Brain microvascular endothelial cell (primary cell): ENCODE measurements around the gene CACNA2D2.
A peak's percentile ranks its signal among the peaks of the same experiment; 100 is the strongest.

Experiments
- DNase-seq: peaks from one replicate; pipeline ENCODE4 v3.0.0-alpha.2; 2020
- H3K27ac ChIP-seq: fragments of 250-450 bp; sonication (Bioruptor Pico); 2 replicates; pipeline ENCODE4 v1.5.1; 2020; ENCODE audit warnings: mild to moderate bottlenecking, moderate library complexity
- H3K27me3 ChIP-seq: fragments of 250-450 bp; sonication (Bioruptor Pico); replicated peaks from 2 replicates; pipeline ENCODE4 v1.5.1; 2020; ENCODE audit warnings: mild to moderate bottlenecking
- H3K36me3 ChIP-seq: fragments of 250-450 bp; sonication (Bioruptor Pico); replicated peaks from 2 replicates; pipeline ENCODE4 v1.5.1; 2020; ENCODE audit warnings: mild to moderate bottlenecking
- H3K4me3 ChIP-seq: 2 replicates; pipeline ENCODE4 v1.5.1; 2011; ENCODE audit warnings: low read depth, mild to moderate bottlenecking, control low read depth, low read length, moderate library complexity
- in situ Hi-C: cut with HindIII; loops from 2 replicates; pipeline ENCODE4 v1.10.0; 2017; ENCODE audit warnings: low sequenced_read_pairs, low pct_ligation_motif_present
- TF ChIP-seq, protein P1 (sequence below): IDR thresholded peaks from 2 replicates; pipeline ENCODE4 v1.5.1; 2011; ENCODE audit warnings: low read depth, mild to moderate bottlenecking, moderate library complexity, low read length, control low read depth, inconsistent platforms; ENCODE audit errors: missing control alignments

The CACNA2D2 gene

GRCh38 chr3:50323092-50323600 lies 180.3 kb downstream of the CACNA2D2 start:
- DNase-seq, result no peak
- no peaks in the 10 kb centered on the region for H3K27me3 ChIP-seq
- peaks cover 10% of the 10 kb centered on the region for H3K36me3 ChIP-seq
- H3K27ac ChIP-seq, result no peak overlapping the region
- in situ Hi-C loops, result no loop called here
- no peak overlapping the region for H3K4me3 ChIP-seq
- TF ChIP-seq, protein P1, sequence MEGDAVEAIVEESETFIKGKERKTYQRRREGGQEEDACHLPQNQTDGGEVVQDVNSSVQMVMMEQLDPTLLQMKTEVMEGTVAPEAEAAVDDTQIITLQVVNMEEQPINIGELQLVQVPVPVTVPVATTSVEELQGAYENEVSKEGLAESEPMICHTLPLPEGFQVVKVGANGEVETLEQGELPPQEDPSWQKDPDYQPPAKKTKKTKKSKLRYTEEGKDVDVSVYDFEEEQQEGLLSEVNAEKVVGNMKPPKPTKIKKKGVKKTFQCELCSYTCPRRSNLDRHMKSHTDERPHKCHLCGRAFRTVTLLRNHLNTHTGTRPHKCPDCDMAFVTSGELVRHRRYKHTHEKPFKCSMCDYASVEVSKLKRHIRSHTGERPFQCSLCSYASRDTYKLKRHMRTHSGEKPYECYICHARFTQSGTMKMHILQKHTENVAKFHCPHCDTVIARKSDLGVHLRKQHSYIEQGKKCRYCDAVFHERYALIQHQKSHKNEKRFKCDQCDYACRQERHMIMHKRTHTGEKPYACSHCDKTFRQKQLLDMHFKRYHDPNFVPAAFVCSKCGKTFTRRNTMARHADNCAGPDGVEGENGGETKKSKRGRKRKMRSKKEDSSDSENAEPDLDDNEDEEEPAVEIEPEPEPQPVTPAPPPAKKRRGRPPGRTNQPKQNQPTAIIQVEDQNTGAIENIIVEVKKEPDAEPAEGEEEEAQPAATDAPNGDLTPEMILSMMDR, result no peak

DNA sequence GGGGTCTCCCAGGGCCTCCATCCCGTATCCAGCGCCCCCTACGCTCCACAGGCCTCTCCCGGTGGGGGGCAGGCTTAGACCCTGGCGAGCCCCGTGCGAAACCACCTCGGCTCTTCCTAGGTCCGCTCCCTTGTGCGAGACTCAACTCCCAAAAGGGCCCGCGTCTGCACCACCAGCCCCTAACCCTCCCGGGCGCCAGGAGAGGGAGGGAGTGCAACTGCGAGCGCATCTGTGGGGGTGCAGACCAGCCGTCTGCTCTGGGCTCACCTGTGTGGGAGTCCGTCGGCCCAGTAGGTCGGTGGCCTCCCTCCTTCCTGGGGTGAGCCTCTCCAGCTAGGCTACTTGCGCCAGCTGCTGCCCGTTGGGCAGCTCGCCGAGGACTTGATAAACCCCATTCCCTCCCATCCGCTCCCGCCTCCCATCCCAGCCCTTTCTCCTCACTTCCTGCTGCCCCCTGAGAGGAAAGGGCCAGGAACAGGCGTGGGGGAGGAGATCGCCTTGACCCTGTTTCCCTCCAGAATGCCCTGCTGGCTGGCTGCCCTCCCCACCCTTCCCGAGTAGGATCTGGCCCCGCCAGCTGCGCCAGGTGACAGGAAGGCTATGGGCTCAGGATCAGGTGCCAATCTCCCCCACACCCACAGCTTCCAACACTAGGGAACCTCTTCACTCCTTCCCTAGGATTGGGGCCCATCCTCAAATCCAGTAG lies 180.9 kb downstream of the CACNA2D2 start, which contains the start of gene HYAL2:
Gene HYAL2 (minus strand): TSS at position 360 of the 706 bp plus-strand sequence. CDS start 2,256 bp downstream, outside the sequence.
- DNase-seq, result no peak
- Histone ChIP-seq H3K4me3 (peak within 1 kb of the TSS; percentile 78), H3K36me3 (peaks cover 12% of the 10 kb centered on the region), H3K27me3 (no peaks in the 10 kb centered on the region), H3K27ac (peak within 1 kb of the TSS; percentile 100)
- TF ChIP-seq, protein P1, result peak; percentile 1
- in situ Hi-C loops, result no loop called here

GRCh38 chr3:50322115-50322385 lies 181.4 kb downstream of the CACNA2D2 start:
- Histone ChIP-seq H3K27ac (peak overlapping the region; percentile 100), H3K4me3 (peak overlapping the region; percentile 78), H3K27me3 (no peaks in the 10 kb centered on the region), H3K36me3 (peaks cover 12% of the 10 kb centered on the region)
- no peak for DNase-seq
- in situ Hi-C loops, result no loop called here
- TF ChIP-seq, protein P1, result no peak

DNA sequence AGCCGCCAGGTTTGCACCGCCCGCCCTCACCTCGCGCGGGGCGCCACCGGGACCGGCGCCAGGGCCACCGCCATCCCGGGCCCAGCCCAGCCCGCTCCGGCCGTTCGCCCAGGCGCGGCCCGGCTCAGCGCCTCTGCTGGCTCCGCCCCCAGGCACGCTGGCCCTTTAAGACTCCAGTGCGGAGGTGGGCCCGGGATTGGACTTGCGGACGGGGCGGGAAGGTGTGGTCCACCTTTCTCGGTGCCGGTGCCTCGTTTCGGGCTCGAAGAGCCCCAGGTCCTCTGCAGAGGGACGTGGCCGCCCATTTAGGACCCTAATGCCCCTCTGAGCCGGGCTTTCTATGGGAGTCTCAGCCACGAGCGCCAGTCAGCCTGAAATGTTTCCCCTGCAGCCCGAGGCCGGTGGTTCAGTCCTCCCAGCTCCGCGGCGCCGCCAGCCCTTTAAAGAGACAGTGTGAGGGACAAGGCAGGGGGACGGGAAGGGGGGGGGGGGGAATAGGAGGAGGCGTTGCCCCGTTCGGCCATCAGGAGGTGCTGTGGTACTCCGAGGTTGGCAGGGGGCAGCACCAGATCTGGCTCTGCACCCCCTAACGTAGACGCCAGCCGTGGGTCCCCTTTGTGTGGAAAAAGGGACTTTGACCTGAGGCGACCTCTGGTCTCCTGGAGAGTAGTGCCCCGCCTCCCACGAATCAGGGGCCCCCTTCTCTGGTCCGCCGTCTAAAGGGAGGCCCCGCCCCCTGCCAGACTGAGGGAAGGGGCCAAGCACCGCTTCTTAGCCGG lies 181.9 kb downstream of the CACNA2D2 start:
- TF ChIP-seq, protein P1, result peak; percentile 66
- no peaks in the 10 kb centered on the region for H3K27me3 ChIP-seq
- in situ Hi-C loops, result no loop called here
- H3K4me3 ChIP-seq, result peak overlapping the region; percentile 78
- H3K36me3 ChIP-seq, result peaks cover 12% of the 10 kb centered on the region
- H3K27ac ChIP-seq, result peak overlapping the region; percentile 100
- peak; percentile 81 for DNase-seq

DNA sequence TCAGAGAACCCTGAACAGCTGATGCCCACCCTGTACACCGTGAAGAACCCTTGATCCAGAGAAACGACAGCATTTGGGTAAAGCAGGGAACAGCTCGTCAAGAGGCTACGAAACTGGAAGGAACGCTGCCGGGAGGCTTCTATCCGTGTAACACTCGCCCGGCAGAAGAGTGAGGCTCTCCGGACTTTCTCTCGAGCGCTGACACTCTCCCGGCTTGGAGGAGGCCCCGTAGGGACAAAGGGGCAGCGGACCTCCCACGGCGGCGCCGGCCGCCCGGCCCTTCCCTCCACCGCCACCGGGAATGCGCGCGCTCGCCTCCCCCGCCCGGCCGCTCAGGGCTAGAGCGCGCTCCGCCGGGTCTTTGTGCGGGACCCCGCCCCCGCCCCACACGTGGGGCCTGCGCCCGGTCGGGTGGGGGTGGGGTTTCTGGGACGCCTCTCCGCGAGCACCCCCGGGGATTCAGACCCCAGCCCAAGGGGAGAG lies 182.5 kb downstream of the CACNA2D2 start:
- in situ Hi-C loops, result no loop called here
- DNase-seq, result no peak
- Histone ChIP-seq H3K4me3 (peak overlapping the region; percentile 78), H3K36me3 (peaks cover 10% of the 10 kb centered on the region), H3K27me3 (no peaks in the 10 kb centered on the region), H3K27ac (peak overlapping the region; percentile 100)
- TF ChIP-seq, protein P1, result no peak
